ENCODE measurements around the gene PTPMT1.
"Not testable (repeated sequence)": the region's sequence is repeated elsewhere in the genome, so short reads cannot be mapped to it uniquely, and the experiment has no call there.

PTPMT1 gene

GRCh38 chr11:47527186-47527585 is 38.2 kb upstream of the PTPMT1 start:
- TF ChIP-seq CTCF (IDR thresholded peaks at IDR 0.05; ENCODE audit: low read depth, low read length): no peak
- H3K4me3 ChIP-seq (ENCODE audit: low read depth, low read length): no peak overlapping the region

GRCh38 chr11:47529951-47530350 is 35.4 kb upstream of the PTPMT1 start:
- TF ChIP-seq CTCF (IDR thresholded peaks at IDR 0.05; ENCODE audit: low read depth, low read length): no peak
- no peak overlapping the region for H3K4me3 ChIP-seq (ENCODE audit: low read depth, low read length)

- H3K4me3 ChIP-seq (ENCODE audit: low read depth, low read length): not testable (repeated sequence)
Observed at GRCh38 chr11:47530721-47531120, 34.7 kb upstream of the PTPMT1 start.

GRCh38 chr11:47531666-47532065 is 33.7 kb upstream of the PTPMT1 start:
- H3K4me3 ChIP-seq (ENCODE audit: low read depth, low read length): no peak overlapping the region
- no peak for TF ChIP-seq CTCF (IDR thresholded peaks at IDR 0.05; ENCODE audit: low read depth, low read length)

GRCh38 chr11:47532597-47533213 is 32.7 kb upstream of the PTPMT1 start:
- no peak for TF ChIP-seq CTCF (IDR thresholded peaks at IDR 0.05; ENCODE audit: low read depth, low read length)
- no peak overlapping the region for H3K4me3 ChIP-seq (ENCODE audit: low read depth, low read length)

- H3K4me3 ChIP-seq (ENCODE audit: low read depth, low read length): no peak overlapping the region
- no peak for TF ChIP-seq CTCF (IDR thresholded peaks at IDR 0.05; ENCODE audit: low read depth, low read length)
Observed at GRCh38 chr11:47533690-47534151, 31.7 kb upstream of the PTPMT1 start.

- no peak for TF ChIP-seq CTCF (IDR thresholded peaks at IDR 0.05; ENCODE audit: low read depth, low read length)
- no peak overlapping the region for H3K4me3 ChIP-seq (ENCODE audit: low read depth, low read length)
Observed at GRCh38 chr11:47534704-47535251, 30.6 kb upstream of the PTPMT1 start.

GRCh38 chr11:47536915-47537314 is 28.5 kb upstream of the PTPMT1 start:
- H3K4me3 ChIP-seq (ENCODE audit: low read depth, low read length): no peak overlapping the region
- TF ChIP-seq CTCF (IDR thresholded peaks at IDR 0.05; ENCODE audit: low read depth, low read length): no peak
